Amniotic epithelial cell (primary cell): ENCODE results near the gene IFI27L2.
"Not testable (repeated sequence)": the region's sequence is repeated elsewhere in the genome, so short reads cannot be mapped to it uniquely, and the experiment has no call there.

ENCODE experiments used
- DNase-seq: peaks from one replicate; pipeline ENCODE4 v3.0.0-alpha.2; 2010; ENCODE audit warnings: low read depth

IFI27L2 gene, protein sequence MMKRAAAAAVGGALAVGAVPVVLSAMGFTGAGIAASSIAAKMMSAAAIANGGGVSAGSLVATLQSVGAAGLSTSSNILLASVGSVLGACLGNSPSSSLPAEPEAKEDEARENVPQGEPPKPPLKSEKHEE

DNA sequence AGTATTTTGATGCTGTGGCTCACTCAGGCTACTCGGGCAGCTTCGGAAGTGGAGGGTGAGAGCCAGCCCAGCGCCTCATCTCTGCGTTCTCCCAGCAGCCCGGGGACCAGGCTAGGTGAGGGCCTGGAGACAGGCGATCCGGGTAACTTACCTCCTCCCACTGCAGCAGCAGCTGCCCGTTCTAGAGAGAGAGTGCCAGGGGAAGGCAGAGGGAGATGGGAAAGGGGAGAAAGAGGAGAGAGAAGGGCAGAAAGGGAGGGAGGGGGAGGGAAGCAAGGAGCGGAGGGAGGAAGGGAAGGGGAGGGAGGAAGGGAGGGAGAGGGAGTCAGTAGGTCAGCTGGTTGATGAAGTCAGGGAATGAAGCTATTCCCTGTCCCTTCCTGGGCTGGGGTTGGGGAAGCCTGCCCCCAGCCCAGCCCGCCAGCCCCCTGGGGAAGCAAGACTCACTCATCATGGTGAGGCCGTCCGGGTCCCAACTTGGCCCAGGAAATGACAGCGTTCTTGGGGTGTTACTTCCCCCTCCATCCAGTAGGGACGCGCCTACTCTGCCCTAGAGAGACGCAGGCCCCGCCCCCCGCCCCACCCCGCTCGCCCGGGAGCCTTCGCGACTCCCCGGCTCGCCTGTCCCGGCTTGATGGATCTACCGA is at the start of gene IFI27L2:
Gene IFI27L2, minus strand, starts transcription at position 494 of the 647 bp plus-strand sequence. Its CDS starts 40 bp downstream, at position 454.
- DNase-seq, result peak; percentile 84

DNA sequence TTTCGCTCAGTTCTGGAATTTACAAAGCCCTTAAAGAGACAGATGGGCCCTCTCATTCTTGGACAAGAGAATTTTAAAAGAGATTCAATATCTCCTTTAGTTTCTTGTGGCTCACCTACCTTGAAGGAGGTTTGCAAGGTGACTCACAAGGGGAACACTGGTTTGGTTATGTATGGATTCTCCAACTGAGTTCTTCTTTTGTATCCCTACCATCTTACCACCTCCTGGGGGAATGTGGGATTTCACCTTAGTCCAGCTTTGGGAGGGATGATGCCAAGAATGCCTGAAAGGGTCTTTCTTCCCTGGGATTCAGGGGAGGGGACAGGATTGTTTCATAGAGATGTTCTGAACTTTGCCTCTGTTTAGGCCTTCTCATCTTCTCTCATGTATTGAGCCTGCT is 48.4 kb upstream of the IFI27L2 start:
- DNase-seq, result no peak

DNA sequence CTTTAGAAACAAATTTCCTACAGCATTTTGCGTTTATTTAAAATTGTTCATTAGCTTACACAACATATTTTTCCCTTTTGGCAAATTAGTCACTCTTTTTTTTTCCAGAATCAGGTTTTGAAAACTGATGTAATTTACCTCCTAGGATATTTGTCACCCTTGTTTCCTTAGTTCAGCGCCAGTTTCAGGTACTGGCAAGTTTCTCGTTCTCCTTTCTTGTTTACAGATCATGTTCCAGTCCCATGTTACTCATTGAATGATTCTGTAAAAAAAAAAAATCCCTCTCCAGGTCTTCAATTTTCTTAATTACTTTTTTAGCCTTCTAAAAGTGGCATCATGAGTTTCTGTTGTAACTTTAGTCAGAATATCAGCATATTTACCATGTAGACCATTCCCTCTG is 47.4 kb upstream of the IFI27L2 start:
- DNase-seq, result no peak

DNA sequence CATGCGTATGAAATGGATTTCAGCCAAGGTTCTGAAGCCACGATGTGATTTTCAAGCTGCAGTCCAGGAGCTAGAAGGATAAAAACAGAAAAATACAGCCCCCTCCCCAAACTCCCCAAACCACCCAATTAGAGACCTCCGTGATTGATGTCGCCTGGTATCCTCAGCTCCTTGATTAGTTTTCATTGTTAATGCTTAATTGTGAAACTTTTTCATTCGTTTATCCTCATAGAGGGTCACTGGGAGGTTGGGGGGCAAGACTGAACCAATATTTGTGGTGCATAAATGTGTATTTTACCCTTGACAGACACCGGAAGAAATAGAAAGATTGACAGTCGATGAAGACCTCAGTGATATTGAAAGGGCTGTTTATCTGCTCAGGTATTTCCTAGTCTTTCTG is 46.3 kb upstream of the IFI27L2 start:
- no peak for DNase-seq

DNA sequence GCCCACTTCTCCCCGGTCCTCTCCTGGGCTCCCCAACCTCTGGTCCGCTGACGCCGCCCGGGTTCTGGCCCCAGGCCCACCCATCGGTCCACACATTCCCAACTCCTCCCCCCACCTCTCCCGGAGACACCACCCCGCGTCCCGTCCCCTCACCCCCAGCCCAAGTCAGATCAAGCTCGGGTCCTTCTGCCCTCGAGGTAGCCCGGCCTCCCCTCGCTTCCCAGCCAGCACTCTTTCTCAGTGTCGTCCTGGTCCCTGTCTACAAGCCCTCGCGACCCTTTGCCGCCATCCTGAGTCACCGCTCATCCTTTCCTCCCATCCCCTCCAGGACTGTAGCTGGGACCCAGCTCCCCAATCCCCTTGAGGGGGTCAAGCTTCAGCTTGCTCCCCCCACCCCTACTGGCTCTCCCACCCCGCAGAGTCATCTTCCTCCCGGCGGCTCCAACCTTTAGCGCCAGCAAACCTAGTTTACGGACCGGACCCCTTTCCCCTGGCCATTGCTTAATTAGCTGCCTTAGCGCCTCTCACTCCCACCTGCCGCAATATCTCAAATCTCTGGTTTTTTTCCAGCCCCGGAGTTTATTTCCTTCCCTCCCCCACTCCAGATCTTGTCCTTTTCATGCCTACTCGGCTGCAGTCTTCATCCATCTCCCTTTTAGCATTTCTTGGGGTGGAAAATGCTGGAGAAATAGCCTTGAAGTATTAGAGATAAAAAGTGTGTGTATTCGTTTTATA is 45.8 kb upstream of the IFI27L2 start:
- no peak for DNase-seq

DNA sequence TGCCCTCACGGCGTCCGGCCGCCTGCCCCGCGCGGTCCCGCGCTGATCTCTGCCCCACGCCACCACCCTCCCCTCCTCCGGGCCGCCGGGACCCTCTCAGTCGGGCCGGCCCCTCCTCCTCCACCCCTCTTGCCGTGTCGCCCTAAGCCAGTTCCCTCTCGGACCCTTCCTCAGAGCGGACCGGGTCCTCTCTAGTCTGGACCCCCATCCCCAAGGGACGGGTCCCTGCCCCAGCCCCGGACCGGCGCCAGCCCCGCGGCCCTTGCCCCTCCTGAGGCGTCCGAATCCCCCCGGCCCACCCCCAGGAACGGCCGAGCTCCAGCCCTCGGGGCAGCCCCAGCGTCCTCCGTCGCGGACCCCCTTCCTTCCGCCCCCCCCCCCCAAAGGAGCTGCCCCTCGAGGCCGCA is 45.2 kb upstream of the IFI27L2 start:
- DNase-seq, result no peak

DNA sequence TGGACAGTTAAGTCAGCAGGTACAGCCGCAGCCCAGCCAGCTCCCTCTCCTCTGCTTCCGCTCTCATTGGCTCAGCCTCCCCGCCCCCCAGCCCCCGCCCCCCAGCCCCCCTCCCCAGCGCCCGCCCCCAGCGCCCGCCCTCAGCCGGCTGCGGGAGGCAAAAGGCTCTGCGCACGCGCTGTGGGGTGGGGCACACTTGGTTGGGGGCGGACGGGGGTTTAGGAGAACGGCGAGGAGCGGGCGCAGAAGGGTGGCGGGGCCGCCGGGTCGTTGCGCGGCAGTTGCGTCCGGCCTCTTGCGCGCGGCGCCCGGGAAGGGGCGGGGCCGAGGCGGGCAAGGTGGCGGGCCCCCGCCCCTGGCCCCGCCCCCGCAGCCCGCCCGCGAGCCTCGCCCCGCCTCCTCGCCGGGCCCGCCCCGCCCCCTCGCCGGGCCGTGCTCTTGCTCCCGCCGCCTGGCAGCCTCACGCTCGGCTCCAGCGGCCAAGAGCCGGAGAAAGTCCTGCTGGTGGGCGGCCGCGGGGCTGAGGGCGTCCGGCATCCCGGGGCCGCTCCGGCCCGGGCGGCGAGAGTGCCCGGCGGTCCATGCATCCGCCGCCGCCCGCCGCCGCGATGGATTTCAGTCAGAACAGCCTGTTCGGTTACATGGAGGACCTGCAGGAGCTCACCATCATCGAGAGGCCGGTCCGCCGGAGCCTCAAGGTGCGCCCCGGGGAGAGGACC is 44.6 kb upstream of the IFI27L2 start, which contains the start of gene PPP4R4:
Gene PPP4R4, plus strand, starts transcription at position 438 of the 719 bp plus-strand sequence. Its CDS starts 144 bp downstream, at position 582.
- DNase-seq, result peak; percentile 63

DNA sequence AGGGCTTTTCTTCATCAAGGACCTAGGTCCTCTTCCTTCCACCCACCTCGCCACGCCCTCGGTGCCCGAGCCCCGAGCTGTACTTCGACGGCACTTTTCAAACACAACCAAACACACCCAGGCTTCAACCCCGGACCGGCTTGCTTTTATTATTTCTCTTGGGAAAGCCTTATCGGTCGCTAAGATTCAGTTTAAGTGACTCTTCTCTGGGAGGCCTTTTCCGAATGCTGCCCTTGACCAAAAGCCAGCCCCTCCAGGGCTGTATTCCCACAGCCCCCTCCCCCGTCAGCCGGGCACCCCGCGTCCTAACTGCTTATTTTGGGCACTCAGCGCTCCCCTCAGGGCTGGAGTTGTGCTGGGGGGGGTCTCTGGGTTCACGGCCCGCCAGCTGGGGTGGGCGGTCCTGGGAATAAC is 44.1 kb upstream of the IFI27L2 start:
- DNase-seq, result no peak

DNA sequence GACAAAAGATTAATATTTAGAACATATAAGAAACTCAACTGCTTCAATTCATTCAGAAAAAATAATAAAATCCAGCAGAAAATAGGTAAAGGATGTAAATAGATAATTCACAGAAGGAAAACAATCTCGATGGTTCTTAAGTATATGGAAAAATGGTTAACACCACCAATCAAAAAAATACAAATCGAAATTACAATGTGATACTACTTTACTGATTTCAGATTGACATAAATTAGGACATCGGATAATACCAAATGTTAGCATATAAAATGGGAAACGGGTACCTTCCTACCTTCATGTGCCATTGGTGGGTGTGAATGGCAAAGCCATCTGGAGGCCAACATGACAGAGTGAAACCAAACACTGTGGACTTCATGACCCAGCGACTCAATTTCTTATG is 43.1 kb upstream of the IFI27L2 start:
- DNase-seq, result no peak

DNA sequence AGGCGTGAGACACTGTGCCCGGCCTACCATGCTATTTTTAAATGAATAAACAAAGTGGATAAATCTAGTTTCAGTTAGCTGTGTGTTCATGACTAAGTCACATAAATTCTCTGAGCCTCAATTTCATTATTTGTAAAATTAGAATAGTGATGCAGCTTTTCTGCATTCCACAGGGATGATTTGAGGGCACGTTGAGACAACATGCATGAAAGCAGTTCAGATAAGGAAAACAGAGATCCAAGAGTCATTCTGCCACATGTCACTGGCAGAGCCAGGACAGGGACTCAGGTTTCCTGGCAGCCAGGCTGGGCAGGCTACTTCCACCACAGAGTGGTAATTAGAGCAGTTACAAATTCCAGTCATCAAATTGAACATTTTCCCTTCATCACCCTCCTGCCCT is 41.8 kb upstream of the IFI27L2 start:
- DNase-seq, result peak; percentile 22

DNA sequence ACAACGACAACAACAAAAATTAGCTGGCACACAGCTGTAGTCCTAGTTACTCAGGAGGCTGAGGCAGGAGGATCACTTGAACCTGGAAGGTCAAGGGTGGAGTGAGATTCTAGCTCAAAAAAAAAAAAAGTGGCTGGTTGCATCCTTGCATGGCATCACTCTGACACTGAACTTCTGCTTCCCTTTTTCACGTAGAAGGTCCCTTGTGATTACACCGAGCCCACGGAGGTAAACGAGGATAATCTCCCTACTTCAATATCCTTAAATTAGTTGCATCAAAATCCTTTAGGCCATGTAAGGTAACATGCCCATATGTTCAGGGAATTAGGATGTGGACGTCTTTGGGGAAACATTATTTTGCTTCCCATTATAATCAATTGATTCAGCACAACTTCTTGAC is 40.7 kb upstream of the IFI27L2 start:
- no peak for DNase-seq

DNA sequence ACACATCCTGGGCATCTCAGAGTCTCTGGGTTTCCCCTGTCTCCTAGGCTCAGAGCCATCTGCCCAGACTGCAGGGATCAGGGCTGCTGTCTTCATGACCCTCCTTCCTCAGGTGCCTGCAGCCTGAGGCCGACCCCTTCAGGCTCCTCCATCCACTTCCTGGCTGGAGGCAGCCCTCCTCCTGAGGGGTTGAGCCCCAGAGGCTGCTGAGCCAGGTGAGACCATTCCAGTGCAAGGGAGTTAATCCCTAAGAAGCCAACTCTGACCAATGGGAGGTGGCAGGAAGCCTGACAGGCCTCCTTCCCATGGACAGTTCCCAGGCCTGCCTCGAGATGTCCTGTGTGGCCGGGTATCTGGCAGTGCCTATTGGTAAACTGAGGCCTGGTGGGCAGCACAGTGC is 36.3 kb upstream of the IFI27L2 start:
- DNase-seq, result no peak

DNA sequence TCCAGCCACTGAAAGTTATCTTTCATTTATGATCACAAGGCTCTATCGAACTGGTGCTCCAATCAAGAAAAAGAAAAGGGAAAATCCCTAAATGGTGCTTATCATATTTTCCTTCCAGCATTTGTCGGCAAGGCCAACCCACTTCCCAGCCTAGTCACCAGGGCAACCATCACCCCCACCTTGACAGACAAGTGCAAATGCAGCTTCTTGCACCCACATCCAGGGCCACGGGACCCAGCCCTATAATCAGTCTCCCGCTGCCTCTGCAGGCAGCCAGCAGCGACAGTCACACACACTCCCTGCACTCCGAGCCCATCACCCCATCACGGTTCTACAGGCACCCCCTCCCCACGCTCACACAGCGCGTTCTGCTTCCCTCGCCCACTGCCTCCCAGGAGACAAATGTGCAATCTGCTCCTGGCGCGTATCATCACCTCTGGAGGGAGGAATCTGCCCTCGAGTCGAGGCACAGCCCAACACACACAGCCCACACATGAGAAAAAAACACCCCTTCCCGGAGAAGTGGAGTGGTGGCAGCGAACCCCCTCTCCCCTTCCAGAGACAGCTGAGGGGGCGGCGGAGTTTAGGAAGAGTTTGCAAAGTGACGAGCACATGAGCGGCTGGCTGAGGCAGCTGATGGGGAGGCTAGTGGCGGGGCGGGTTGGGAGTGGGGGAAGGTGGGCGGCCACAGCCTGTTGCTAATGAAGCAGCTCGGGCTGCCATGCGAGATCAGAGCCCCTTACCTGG is 35.5 kb upstream of the IFI27L2 start:
- DNase-seq, result no peak

DNA sequence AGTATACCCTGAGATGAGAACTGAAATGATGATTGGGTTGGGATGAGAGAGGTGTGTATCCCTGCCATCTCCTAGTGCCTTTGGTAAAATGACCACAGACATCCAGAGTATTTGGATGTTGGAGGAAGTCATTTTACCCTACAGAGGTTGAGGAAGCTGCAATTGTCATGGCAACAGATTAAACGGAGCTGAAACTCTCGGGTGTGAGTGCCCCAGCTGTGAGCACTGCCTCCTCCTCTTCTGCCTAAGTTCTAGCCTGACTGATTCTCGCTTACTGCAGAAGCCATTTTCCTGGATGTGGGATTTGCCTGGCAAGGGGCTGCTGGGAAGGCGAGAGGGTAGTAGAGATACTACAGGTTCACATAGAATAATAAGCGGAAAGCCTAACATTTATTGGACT is 34.4 kb upstream of the IFI27L2 start:
- DNase-seq, result no peak

DNA sequence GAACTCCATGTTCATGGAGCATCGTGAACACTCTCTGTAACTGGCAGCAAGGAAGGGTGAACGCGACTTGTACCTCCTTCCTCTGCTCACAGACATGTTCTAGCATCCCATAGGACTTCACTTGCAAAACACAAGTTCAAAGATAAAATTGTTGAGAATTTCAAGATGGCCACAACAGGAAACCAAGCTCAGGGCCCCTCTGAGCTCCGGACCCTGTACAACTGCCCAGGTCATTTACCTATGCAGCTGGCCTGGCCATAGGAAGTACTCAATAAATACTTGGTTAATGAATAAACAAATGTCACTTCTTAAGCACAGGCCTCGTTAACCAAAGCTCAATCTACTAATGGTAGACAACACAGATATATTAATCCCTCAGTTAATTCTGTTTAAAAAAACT is 33.1 kb upstream of the IFI27L2 start:
- DNase-seq, result no peak

DNA sequence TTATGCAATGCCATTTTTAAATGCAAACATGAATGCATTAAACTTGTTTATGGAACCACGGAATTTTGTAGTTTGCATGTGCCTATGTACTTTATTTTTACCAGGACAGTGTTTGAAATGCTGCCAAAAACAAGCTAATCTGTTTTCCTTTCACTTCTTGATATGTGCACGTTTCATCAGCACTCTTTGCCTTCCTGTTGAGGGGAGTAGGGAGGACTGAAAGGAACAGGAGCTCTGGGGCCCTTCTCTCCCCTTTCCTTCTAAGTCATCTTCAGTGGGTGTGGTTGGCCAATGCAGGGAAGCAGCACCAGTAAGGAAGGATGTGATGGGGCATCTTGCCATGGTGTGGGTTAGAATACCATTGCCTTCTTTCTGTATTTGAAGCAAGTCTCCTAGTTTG is 32.6 kb upstream of the IFI27L2 start:
- no peak for DNase-seq

DNA sequence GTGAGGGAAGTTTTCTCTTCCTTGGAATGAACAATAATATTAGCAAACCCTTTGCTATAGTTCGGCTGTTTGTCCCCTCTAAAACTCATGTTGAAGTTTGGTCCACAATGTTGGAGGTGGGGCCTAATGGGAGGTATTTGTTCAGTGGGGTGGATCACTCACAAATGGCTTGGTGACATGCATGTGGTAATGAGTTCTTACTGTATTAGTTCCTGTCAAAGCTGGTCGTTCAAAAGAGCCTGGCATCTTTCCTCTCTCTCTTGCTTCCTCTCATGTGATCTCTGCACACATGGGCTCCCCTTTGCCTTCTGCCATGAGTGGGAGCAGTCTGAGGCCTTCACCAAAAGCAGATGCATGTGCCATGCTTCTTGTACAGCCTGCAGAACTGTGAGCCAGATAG is 31.7 kb upstream of the IFI27L2 start:
- no peak for DNase-seq

DNA sequence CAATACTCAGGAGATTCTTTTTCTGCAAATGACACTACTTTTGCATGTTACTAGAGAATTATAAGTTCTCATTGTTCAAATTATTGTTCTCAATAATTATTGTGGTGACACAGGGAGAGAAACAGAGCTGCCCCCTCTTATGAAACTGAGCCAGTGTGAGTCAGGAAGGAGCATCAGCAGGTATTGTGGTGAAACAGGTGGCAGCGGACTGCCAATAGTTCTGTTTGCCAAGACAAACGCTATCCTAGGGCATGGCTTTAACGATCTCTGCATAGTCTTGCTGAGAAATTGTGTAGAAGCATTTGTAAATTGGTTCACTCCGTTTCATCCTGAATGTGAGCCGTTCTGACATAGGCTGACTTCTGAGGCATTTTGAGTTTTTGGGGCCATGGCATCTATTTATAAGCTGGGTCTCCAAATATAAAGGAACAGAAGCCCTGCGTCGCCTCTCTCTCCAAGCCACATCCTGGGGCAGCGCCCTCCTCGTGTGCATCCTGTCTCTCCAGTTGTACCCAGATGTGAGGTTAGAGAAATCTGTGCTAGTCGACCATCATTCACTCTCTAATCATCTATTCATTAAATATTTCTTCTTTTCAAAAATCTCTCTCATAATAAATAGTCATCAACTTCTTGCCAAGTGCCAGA is 29.0 kb upstream of the IFI27L2 start:
- no peak for DNase-seq

DNA sequence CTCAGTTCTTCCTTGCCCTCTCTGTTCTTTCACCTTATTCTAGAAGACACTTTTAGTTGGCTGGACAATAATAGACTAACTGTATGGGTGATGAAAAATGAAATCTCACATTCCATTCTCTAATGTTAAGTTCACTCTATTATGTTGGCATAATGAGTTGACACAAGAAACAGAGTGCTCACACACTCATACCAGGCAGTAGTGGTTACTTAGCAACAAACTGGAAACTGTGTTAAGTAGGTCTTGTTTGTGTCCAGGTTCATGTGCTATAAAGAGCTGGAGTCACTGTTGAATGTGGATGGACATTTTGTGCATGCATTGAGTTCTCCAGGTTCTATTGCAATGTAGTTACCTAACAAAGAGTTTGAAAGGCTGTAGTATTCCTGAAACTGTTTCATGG is 27.8 kb upstream of the IFI27L2 start:
- no peak for DNase-seq

DNA sequence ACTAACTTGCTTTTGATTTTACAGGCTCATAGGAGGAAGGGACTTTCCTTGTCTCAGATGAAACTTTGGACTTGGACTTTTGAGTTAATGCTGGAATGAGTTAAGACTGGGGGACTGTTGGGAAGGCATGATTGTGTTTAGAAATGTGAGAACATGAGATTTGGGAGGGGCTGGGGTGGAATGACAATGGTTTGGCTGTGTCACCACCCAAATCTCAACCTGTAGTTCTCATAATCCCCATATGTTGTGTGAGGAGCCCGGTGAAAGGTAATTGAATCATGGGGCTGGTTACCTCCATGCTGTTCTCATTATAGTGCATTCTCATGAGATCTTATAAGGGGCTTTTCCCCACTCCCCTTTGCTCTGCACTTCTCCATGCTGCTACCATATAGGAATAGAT is 26.7 kb upstream of the IFI27L2 start:
- DNase-seq, result not testable (repeated sequence)

DNA sequence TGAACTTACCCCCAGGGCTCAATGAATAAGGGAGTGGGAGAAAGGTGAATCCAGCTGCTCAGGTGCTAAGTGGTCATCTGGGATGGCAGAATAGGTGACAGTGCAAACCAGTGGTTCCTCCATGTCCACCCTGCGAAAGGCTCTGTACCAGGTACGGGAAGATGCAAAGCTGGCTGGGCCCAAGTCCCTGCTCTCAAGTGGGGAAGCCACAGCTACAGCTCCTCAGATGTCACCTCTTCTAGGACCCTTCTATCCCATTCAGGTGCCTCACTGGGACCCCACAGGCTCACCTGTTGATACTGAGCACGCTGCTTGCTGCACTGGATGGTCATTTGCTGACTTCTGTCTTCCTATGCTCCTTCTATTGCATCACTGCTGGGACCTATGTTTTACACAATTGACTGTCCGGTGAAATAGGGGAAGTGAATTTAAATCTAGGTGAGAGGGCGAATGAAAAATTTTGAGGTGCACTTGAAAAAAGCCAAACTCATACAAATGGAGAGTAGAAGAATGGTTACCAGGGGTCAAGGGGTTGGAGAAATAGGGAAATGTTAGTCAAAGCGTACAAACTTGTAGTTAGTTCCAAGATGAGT is 24.4 kb upstream of the IFI27L2 start:
- no peak for DNase-seq
